Testis (tissue), 3 donors: ENCODE results near the gene PSRC1. TPM values are rescaled to one million over a fixed set of nuclear protein-coding genes. Genes with fewer than 3 reads are reported as not detected.
A peak's percentile ranks its signal among the peaks of the same experiment; 100 is the strongest.

ENCODE experiments used
- DNase-seq: peaks from one replicate; pipeline ENCODE4 v3.0.0-alpha.2; 2019
- H3K27ac ChIP-seq, 2 donors: fragments of 200-600 bp; sonication (generic); one replicate each; pipeline ENCODE4 v1.5.1; 2019
- H3K27me3 ChIP-seq: fragments of 200-600 bp; sonication (generic); one replicate; pipeline ENCODE4 v1.5.1; 2019
- H3K36me3 ChIP-seq: fragments of 200-600 bp; sonication (generic); one replicate; pipeline ENCODE4 v1.5.1; 2017; ENCODE audit warnings: low read depth; ENCODE audit errors: missing control alignments
- H3K4me1 ChIP-seq: fragments of 200-600 bp; sonication (generic); one replicate; pipeline ENCODE4 v1.5.1; 2019
- H3K4me3 ChIP-seq, 2 donors: fragments of 200-600 bp; sonication (generic); one replicate each; pipeline ENCODE4 v1.5.1; 2017 to 2019
- H3K9me3 ChIP-seq: fragments of 200-600 bp; sonication (generic); one replicate; pipeline ENCODE4 v1.5.1; 2017
- CTCF ChIP-seq, 3 experiments: fragments of 450-650 bp in 2 of 3; fragments of 200-600 bp in 1 of 3; sonication (generic) in 1 of 3; IDR thresholded peaks; one replicate each; pipeline ENCODE4 v1.5.1; 2016 to 2019; ENCODE audit warnings: antibody characterized with exemption in 3 of 3, mild to moderate bottlenecking in 2 of 3, moderate library complexity in 1 of 3
- POLR2A ChIP-seq: fragments of 450-650 bp; IDR thresholded peaks from one replicate; pipeline ENCODE4 v1.6.1; 2017; ENCODE audit warnings: antibody characterized with exemption, mild to moderate bottlenecking, moderate library complexity
- WGBS, 2 donors: methylation state at CpG; one replicate each; pipeline ENCODE4 v1.1.5; 2018; 5-methylcytosine and 5-hydroxymethylcytosine counted together
- intact Hi-C: fragments of 100-400 bp; cut with DNase I; formaldehyde crosslinking; loops from one replicate; pipeline ENCODE4 v1.15.1; 2023; ENCODE audit warnings: low total_unique reads
- polyA plus RNA-seq: library from polyadenylated mRNA; stranded (reverse); fragments of 350-450 nt; fragmentation: Illumina TruSeq; extraction: RNeasy Lipid Tissue Mini Kit (QIAGEN cat#74804); gene quantifications from one replicate; pipeline ENCODE4 v1.2.3, GENCODE V29; 2014; ENCODE audit warnings: low read depth, low replicate concordance; ENCODE audit not compliant: insufficient read depth
- total RNA-seq, 2 donors: library from RNA; depleted of rRNA; stranded (reverse); fragments of >200 nt; gene quantifications; one replicate each; pipeline ENCODE4 v1.2.3, GENCODE V29; 2016

Gene PSRC1
- total and polyA plus RNA-seq, 3 donors from 2014 or later, result 24.0 to 48.9 (median 34.0) TPM

GRCh38 chr1:109237512-109237911 lies 45.4 kb downstream of the PSRC1 start:
- Histone ChIP-seq H3K27me3 (no peaks in the 10 kb centered on the region), H3K9me3 (no peaks in the 10 kb centered on the region), H3K4me3 (no peak overlapping the region), H3K27ac (no peak overlapping the region), H3K4me1 (peaks cover 27% of the 10 kb centered on the region), H3K36me3 (no peaks in the 10 kb centered on the region)
- 81 to 95% methylated on average over 3 of the region's 3 CpGs for WGBS, 2 donors
- no peak for DNase-seq
- TF ChIP-seq CTCF (IDR thresholded peaks at IDR 0.05) (no peak), POLR2A (no peak)
- intact Hi-C loops, result no loop called here

GRCh38 chr1:109235137-109235536 lies 47.8 kb downstream of the PSRC1 start:
- TF ChIP-seq POLR2A (no peak), CTCF (IDR thresholded peaks at IDR 0.05) (no peak)
- Histone ChIP-seq H3K4me3 (no peak overlapping the region), H3K36me3 (no peaks in the 10 kb centered on the region), H3K4me1 (peaks cover 6% of the 10 kb centered on the region), H3K9me3 (no peaks in the 10 kb centered on the region), H3K27ac (no peak overlapping the region), H3K27me3 (no peaks in the 10 kb centered on the region)
- 88 to 98% methylated on average over 7 of the region's 7 CpGs for WGBS, 2 donors
- intact Hi-C loops, result no loop called here
- no peak for DNase-seq

- Histone ChIP-seq H3K27me3 (no peaks in the 10 kb centered on the region), H3K36me3 (no peaks in the 10 kb centered on the region), H3K27ac (peak overlapping the region; percentile 14 to 59), H3K4me1 (peaks cover 13% of the 10 kb centered on the region), H3K4me3 (no peak overlapping the region), H3K9me3 (no peaks in the 10 kb centered on the region)
- intact Hi-C loops, result no loop called here
- WGBS, 2 donors, result 64 to 66% methylated on average over 3 of the region's 3 CpGs
- TF ChIP-seq POLR2A (no peak), CTCF (IDR thresholded peaks at IDR 0.05) (no peak)
- no peak for DNase-seq
Observed at GRCh38 chr1:109231066-109231465, 51.9 kb downstream of the PSRC1 start.

Other genes starting within 250 kb of the PSRC1 start
- 10 to 100 TPM; 34.7 to 40.4 TPM for gene WDR47, start 241.0 kb downstream of the PSRC1 start, total RNA-seq
- gene WDR47, start 241.0 kb downstream of the PSRC1 start, polyA plus RNA-seq, result 40.5 TPM
- 10 to 100 TPM; 27.9 to 42.0 TPM for gene TAF13, start 207.1 kb downstream of the PSRC1 start, total RNA-seq
- gene TAF13, start 207.1 kb downstream of the PSRC1 start, polyA plus RNA-seq, result 38.5 TPM
- 10 to 100 TPM; 34.6 to 37.3 TPM for gene TMEM167B, start 192.4 kb downstream of the PSRC1 start, total RNA-seq
- gene TMEM167B, start 192.4 kb downstream of the PSRC1 start, polyA plus RNA-seq, result 47.0 TPM
- gene ELAPOR1, start 169.0 kb downstream of the PSRC1 start, total RNA-seq, result 10 to 100 TPM; 31.2 to 47.8 TPM
- gene ELAPOR1, start 169.0 kb downstream of the PSRC1 start, polyA plus RNA-seq, result 82.3 TPM
- 100 to 1,000 TPM; 112 to 149 TPM for gene SARS1, start 69.2 kb downstream of the PSRC1 start, total RNA-seq
- gene SARS1, start 69.2 kb downstream of the PSRC1 start, polyA plus RNA-seq, result 132 TPM
- 100 to 1,000 TPM; 107 to 140 TPM for gene CELSR2, start 33.6 kb downstream of the PSRC1 start, total RNA-seq
- 59.6 TPM for gene CELSR2, start 33.6 kb downstream of the PSRC1 start, polyA plus RNA-seq
- under 1 TPM in 1 of 2 donors, not detected in 1; 0.99 TPM for gene MYBPHL, start 23.9 kb upstream of the PSRC1 start, total RNA-seq
- gene MYBPHL, start 23.9 kb upstream of the PSRC1 start, polyA plus RNA-seq, result 1.5 TPM
- 100 to 1,000 TPM; 174 to 212 TPM for gene SORT1, start 114.8 kb upstream of the PSRC1 start, total RNA-seq
- 110 TPM for gene SORT1, start 114.8 kb upstream of the PSRC1 start, polyA plus RNA-seq
- gene PSMA5, start 143.3 kb upstream of the PSRC1 start, total RNA-seq, result 10 to 100 TPM; 30.9 to 56.9 TPM
- gene PSMA5, start 143.3 kb upstream of the PSRC1 start, polyA plus RNA-seq, result 72.0 TPM
- 10 to 100 TPM; 46.1 to 67.5 TPM for gene SYPL2, start 183.4 kb upstream of the PSRC1 start, total RNA-seq
- gene SYPL2, start 183.4 kb upstream of the PSRC1 start, polyA plus RNA-seq, result 29.7 TPM
- 10 to 100 TPM; 40.9 to 55.2 TPM for gene ATXN7L2, start 200.8 kb upstream of the PSRC1 start, total RNA-seq
- 28.7 TPM for gene ATXN7L2, start 200.8 kb upstream of the PSRC1 start, polyA plus RNA-seq
- 10 to 100 TPM in 1 of 2 donors, 1 to 10 TPM in 1; 8.0 to 11.5 TPM for gene CYB561D1, start 210.9 kb upstream of the PSRC1 start, total RNA-seq
- gene CYB561D1, start 210.9 kb upstream of the PSRC1 start, polyA plus RNA-seq, result 8.0 TPM
- gene AMIGO1, start 226.6 kb upstream of the PSRC1 start, total RNA-seq, result 1 to 10 TPM; 5.1 to 6.0 TPM
- gene AMIGO1, start 226.6 kb upstream of the PSRC1 start, polyA plus RNA-seq, result 6.7 TPM